Liver (tissue), 9 donors: ENCODE data around the gene GDPD2. TPM values are rescaled to one million over a fixed set of nuclear protein-coding genes. Genes with fewer than 3 reads are reported as not detected.

ENCODE experiments used
- DNase-seq: peaks from one replicate; pipeline ENCODE4 v3.0.0-alpha.2; 2017; ENCODE audit warnings: low spot score
- H3K27ac ChIP-seq, 2 donors: one replicate each; pipeline ENCODE4 v1.7.0; 2013; ENCODE audit warnings: inconsistent platforms in 2 of 2, low read length in 2 of 2, control low read depth in 1 of 2, low read depth in 1 of 2, mild to moderate bottlenecking in 1 of 2
- H3K27me3 ChIP-seq, 4 donors: one replicate each; pipeline versions ENCODE4 v1.6.1 to v1.7.0; 2013; ENCODE audit warnings: low read length in 3 of 4, inconsistent platforms in 1 of 4, mild to moderate bottlenecking in 1 of 4, moderate library complexity in 1 of 4; ENCODE audit not compliant: control insufficient read depth in 4 of 4, insufficient read depth in 4 of 4
- H3K36me3 ChIP-seq, 4 donors: one replicate each; pipeline versions ENCODE4 v1.6.1 to v1.7.0; 2013; ENCODE audit warnings: low read length in 3 of 4, mild to moderate bottlenecking in 3 of 4, low read depth in 1 of 4, moderate library complexity in 1 of 4; ENCODE audit not compliant: control insufficient read depth in 4 of 4, insufficient read depth in 3 of 4
- H3K4me1 ChIP-seq, 4 donors: one replicate each; pipeline versions ENCODE4 v1.6.1 to v1.7.0; 2013; ENCODE audit warnings: low read length in 3 of 4, mild to moderate bottlenecking in 3 of 4, moderate library complexity in 1 of 4; ENCODE audit not compliant: control insufficient read depth in 4 of 4, insufficient read depth in 4 of 4
- H3K4me3 ChIP-seq, 3 donors: one replicate each; pipeline versions ENCODE4 v1.6.1 to v1.7.0; 2013; ENCODE audit warnings: low read length in 3 of 3, control low read depth in 1 of 3, low read depth in 1 of 3, mild to moderate bottlenecking in 1 of 3
- H3K9ac ChIP-seq, 2 donors: one replicate each; pipeline ENCODE4 v1.7.0; 2013; ENCODE audit warnings: low read length in 2 of 2, mild to moderate bottlenecking in 2 of 2, moderate library complexity in 2 of 2, control low read depth in 1 of 2, low read depth in 1 of 2
- H3K9me3 ChIP-seq, 4 donors: one replicate each; pipeline versions ENCODE4 v1.6.1 to v1.7.0; 2013; ENCODE audit warnings: low read length in 3 of 4; ENCODE audit not compliant: control insufficient read depth in 4 of 4
- EGR1 ChIP-seq, 2 donors: IDR thresholded peaks; 2 replicates each; pipeline ENCODE4 v1.6.1; 2016 to 2018; ENCODE audit warnings: antibody characterized with exemption in 2 of 2, low read depth in 2 of 2
- FOXA1 ChIP-seq: IDR thresholded peaks from 2 replicates; pipeline ENCODE4 v1.6.1; 2016; ENCODE audit warnings: antibody characterized with exemption
- FOXA2 ChIP-seq: IDR thresholded peaks from 2 replicates; pipeline ENCODE4 v1.6.1; 2016; ENCODE audit warnings: antibody characterized with exemption
- GABPA ChIP-seq, 2 donors: IDR thresholded peaks in 1 of 2; conservative IDR thresholded peaks in 1 of 2; 2 replicates each; pipeline ENCODE4 v1.6.1; 2016; ENCODE audit warnings: antibody characterized with exemption in 2 of 2, mild to moderate bottlenecking in 1 of 2, moderate library complexity in 1 of 2
- HNF4A ChIP-seq, 2 donors: conservative IDR thresholded peaks; 2 replicates each; pipeline ENCODE4 v1.6.1; 2016; ENCODE audit warnings: antibody characterized with exemption in 2 of 2, mild to moderate bottlenecking in 2 of 2
- HNF4G ChIP-seq: IDR thresholded peaks from 2 replicates; pipeline ENCODE4 v1.6.1; 2016; ENCODE audit warnings: antibody characterized with exemption
- JUND ChIP-seq, 2 donors: IDR thresholded peaks; 2 replicates each; pipeline ENCODE4 v1.6.1; 2016; ENCODE audit warnings: antibody characterized with exemption in 2 of 2
- NR2F2 ChIP-seq: IDR thresholded peaks from 2 replicates; pipeline ENCODE4 v1.6.1; 2016; ENCODE audit warnings: antibody characterized with exemption
- RAD21 ChIP-seq, 2 donors: IDR thresholded peaks; 2 replicates each; pipeline ENCODE4 v1.6.1; 2016; ENCODE audit warnings: antibody characterized with exemption in 2 of 2, mild to moderate bottlenecking in 2 of 2
- RXRA ChIP-seq, 2 donors: IDR thresholded peaks; 2 replicates each; pipeline ENCODE4 v1.6.1; 2017 to 2018; ENCODE audit warnings: antibody characterized with exemption in 2 of 2, mild to moderate bottlenecking in 1 of 2
- SP1 ChIP-seq: IDR thresholded peaks from 2 replicates; pipeline ENCODE4 v1.6.1; 2018; ENCODE audit warnings: antibody characterized with exemption, mild to moderate bottlenecking
- TAF1 ChIP-seq: conservative IDR thresholded peaks from 2 replicates; pipeline ENCODE4 v1.6.1; 2016; ENCODE audit warnings: antibody characterized with exemption, mild to moderate bottlenecking
- YY1 ChIP-seq: IDR thresholded peaks from 2 replicates; pipeline ENCODE4 v1.6.1; 2016; ENCODE audit warnings: antibody characterized with exemption, mild to moderate bottlenecking
- WGBS: extraction: QIAGEN DNeasy Blood & Tissue Kit; methylation state at CpG from one replicate; pipeline ENCODE4 v1.1.7; 2013; 5-methylcytosine and 5-hydroxymethylcytosine counted together
- polyA plus RNA-seq, 2 donors: library from polyadenylated mRNA; stranded (reverse) in 1 of 2; unstranded in 1 of 2; fragments of 200-250 nt in 1 of 2; fragments of >200 nt in 1 of 2; fragmentation: Nextera tagmentation in 1 of 2; extraction: Ambion mirVana in 1 of 2; gene quantifications; one replicate each; pipeline versions ENCODE4 v1.2.1 to v1.2.3, GENCODE V29; 2013 to 2015
- total RNA-seq, 2 donors: library from RNA; depleted of rRNA; stranded (reverse); fragments of >200 nt; gene quantifications; one replicate each; pipeline ENCODE4 v1.2.3, GENCODE V29; 2014
- TF ChIP-seq, protein P1 (sequence below): fragments of 150-350 bp; IDR thresholded peaks from 2 replicates; pipeline ENCODE4 v1.5.1; 2017; ENCODE audit warnings: improper control_type of control experiment, low read depth, low read length; ENCODE audit not compliant: missing input control
- TF ChIP-seq, protein P2 (sequence below): IDR thresholded peaks from 2 replicates; pipeline ENCODE4 v1.6.1; 2016; ENCODE audit warnings: antibody characterized with exemption
- donor health status: healthy.
- donor health status: healthy.
- donor health status: healthy.
- donor health status: healthy.
- donor health status: healthy.

The GDPD2 gene
- total and polyA plus RNA-seq, 4 donors: not detected

DNA sequence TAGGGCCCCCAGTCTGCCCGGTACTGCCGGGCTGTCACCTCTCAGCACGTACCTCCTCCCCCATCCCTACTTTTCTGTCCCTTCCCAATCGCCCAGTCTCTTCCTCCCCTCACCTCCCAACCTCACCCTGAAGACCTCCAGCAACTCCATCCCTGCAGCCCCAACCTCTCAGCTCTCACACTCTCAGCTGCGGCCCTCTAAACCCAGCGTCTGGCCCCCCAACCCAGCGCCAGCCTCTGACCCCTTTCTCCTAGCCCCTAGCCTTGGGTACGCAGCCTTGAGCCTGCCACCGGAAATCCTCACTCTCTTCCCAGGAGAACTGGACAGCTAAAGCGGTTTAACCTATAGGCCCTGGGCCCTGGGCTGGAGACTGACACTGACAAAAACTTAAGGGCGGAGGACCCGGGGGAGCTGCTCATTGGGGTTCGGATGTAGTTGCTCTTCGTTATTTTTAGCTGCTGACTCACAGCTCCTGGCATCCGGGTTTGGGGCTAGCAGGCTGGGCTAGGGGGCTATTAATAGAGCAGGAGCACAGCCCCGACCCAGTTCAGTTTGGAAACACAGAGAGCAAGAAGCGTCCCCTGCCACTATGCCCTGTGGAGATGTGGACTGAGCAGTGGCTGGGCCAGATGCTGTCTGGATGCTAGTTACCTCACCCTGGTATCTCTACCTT is 11.9 kb downstream of the GDPD2 start:
- Histone ChIP-seq H3K9me3 (no peaks in the 10 kb centered on the region), H3K4me1 (peaks cover 2 to 5% (median 3%) of the 10 kb centered on the region in 4 donors), H3K36me3 (no peaks in the 10 kb centered on the region), H3K9ac (no peak overlapping the region), H3K4me3 (peak overlapping the region; percentile 34 to 83 (median 42)), H3K27ac (no peak overlapping the region), H3K27me3 (no peaks in the 10 kb centered on the region)
- TF ChIP-seq, protein P1, sequence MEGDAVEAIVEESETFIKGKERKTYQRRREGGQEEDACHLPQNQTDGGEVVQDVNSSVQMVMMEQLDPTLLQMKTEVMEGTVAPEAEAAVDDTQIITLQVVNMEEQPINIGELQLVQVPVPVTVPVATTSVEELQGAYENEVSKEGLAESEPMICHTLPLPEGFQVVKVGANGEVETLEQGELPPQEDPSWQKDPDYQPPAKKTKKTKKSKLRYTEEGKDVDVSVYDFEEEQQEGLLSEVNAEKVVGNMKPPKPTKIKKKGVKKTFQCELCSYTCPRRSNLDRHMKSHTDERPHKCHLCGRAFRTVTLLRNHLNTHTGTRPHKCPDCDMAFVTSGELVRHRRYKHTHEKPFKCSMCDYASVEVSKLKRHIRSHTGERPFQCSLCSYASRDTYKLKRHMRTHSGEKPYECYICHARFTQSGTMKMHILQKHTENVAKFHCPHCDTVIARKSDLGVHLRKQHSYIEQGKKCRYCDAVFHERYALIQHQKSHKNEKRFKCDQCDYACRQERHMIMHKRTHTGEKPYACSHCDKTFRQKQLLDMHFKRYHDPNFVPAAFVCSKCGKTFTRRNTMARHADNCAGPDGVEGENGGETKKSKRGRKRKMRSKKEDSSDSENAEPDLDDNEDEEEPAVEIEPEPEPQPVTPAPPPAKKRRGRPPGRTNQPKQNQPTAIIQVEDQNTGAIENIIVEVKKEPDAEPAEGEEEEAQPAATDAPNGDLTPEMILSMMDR: no peak
- TF ChIP-seq FOXA2: no peak
- no peak for TF ChIP-seq JUND (IDR thresholded peaks at IDR 0.05)
- TF ChIP-seq SP1: no peak
- WGBS: 42% methylated on average over 17 of the region's 17 CpGs
- no peak for DNase-seq

DNA sequence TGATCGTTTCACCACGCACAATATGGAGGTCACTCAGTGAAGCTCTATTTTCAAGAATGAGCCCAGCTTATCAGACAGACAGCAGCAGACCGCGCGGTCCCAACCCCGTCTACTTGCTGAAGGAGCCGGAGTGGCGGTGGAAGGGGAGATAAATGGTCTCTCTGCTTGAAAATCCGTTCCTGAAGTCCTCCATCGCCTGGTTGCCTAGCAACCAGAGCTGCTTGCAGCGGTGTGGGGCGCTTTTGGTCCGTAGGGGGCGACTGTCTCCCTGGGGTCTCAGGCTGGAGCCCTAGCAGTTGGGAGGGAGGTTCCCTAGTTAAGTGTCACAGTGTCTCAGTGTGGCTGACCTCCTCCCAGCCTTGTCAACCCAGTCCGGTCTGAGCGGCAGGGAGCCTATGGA is 13.2 kb downstream of the GDPD2 start:
- Histone ChIP-seq H3K4me3 (no peak overlapping the region), H3K27ac (no peak overlapping the region), H3K27me3 (no peaks in the 10 kb centered on the region), H3K9ac (no peak overlapping the region), H3K36me3 (no peaks in the 10 kb centered on the region), H3K9me3 (no peaks in the 10 kb centered on the region), H3K4me1 (peaks cover 2 to 5% (median 3%) of the 10 kb centered on the region in 4 donors)
- TF ChIP-seq JUND (IDR thresholded peaks at IDR 0.05) (no peak), SP1 (no peak), YY1 (no peak), RXRA (IDR thresholded peaks at IDR 0.05) (no peak), FOXA1 (no peak), GABPA (IDR thresholded peaks at IDR 0.05 in 1 of 2, conservative IDR thresholded peaks at IDR 0.05 in 1 of 2) (no peak), HNF4G (no peak), TAF1 (no peak), NR2F2 (no peak), FOXA2 (no peak), EGR1 (IDR thresholded peaks at IDR 0.05; ENCODE audit: low read depth in 2 of 2) (no peak), HNF4A (conservative IDR thresholded peaks at IDR 0.05) (no peak)
- TF ChIP-seq, protein P2, sequence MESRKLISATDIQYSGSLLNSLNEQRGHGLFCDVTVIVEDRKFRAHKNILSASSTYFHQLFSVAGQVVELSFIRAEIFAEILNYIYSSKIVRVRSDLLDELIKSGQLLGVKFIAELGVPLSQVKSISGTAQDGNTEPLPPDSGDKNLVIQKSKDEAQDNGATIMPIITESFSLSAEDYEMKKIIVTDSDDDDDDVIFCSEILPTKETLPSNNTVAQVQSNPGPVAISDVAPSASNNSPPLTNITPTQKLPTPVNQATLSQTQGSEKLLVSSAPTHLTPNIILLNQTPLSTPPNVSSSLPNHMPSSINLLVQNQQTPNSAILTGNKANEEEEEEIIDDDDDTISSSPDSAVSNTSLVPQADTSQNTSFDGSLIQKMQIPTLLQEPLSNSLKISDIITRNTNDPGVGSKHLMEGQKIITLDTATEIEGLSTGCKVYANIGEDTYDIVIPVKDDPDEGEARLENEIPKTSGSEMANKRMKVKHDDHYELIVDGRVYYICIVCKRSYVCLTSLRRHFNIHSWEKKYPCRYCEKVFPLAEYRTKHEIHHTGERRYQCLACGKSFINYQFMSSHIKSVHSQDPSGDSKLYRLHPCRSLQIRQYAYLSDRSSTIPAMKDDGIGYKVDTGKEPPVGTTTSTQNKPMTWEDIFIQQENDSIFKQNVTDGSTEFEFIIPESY: no peak
- no peak for DNase-seq
- 32% methylated on average over 16 of the region's 16 CpGs for WGBS

DNA sequence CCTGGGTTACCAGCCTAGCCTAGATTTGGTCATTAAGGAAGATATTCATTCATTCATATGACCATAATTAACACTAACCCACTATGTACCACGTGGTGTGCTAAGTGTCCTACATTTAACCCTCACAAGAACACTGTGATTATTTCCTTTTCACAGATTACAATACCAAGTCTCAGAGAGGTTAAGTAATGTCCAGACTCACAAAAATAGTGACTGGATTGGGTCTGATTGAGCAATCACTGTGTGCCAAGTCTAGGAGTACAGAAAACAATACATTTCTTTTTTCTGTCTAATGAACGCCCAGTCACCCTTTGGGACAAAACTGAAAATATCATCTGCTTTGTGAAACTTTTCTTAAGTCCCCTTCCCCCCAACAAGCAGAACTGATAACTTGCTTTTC is 13.9 kb downstream of the GDPD2 start:
- no peaks in the 10 kb centered on the region for H3K9me3 ChIP-seq
- no peak overlapping the region for H3K4me3 ChIP-seq
- H3K9ac ChIP-seq: no peak overlapping the region
- no peaks in the 10 kb centered on the region for H3K36me3 ChIP-seq
- WGBS: 49% methylated on average over 2 of the region's 2 CpGs
- H3K27me3 ChIP-seq: no peaks in the 10 kb centered on the region
- no peak for DNase-seq
- H3K4me1 ChIP-seq: peaks cover 2 to 5% (median 3%) of the 10 kb centered on the region in 4 donors
- no peak overlapping the region for H3K27ac ChIP-seq
- no peak for TF ChIP-seq FOXA1
- no peak for TF ChIP-seq YY1
- TF ChIP-seq NR2F2: no peak
- no peak for TF ChIP-seq RXRA (IDR thresholded peaks at IDR 0.05)
- no peak for TF ChIP-seq HNF4A (conservative IDR thresholded peaks at IDR 0.05)
- TF ChIP-seq, protein P2: no peak
- TF ChIP-seq EGR1 (IDR thresholded peaks at IDR 0.05; ENCODE audit: low read depth in 2 of 2): no peak
- TF ChIP-seq TAF1: no peak
- TF ChIP-seq RAD21 (IDR thresholded peaks at IDR 0.05): no peak
- TF ChIP-seq, protein P1: no peak
- no peak for TF ChIP-seq HNF4G
